ENCODE results near the gene MRPL14.

Gene MRPL14

GRCh38 chr6:44127186-44128019, at the start of gene MRPL14, which contains the start of gene TMEM63B:
TSS of gene MRPL14 (minus strand) at chr6:44127452. CDS start at chr6:44116611, 10,841 bp downstream.
TSS of gene TMEM63B (plus strand) at chr6:44127554. CDS start at chr6:44134585, 7,031 bp downstream.
- TF ChIP-seq ZNF274 (IDR thresholded peaks at IDR 0.05; ENCODE audit: low read depth, low read length) = no peak
- H3K4me3 ChIP-seq (ENCODE audit: low read length) = peak within 1 kb of the TSS; percentile 98

- no peak for TF ChIP-seq ZNF274 (IDR thresholded peaks at IDR 0.05; ENCODE audit: low read depth, low read length)
- no peak overlapping the region for H3K4me3 ChIP-seq (ENCODE audit: low read length)
Observed at GRCh38 chr6:44176130-44176761, 49.0 kb upstream of the MRPL14 start.

GRCh38 chr6:44172731-44173500, 45.7 kb upstream of the MRPL14 start:
- no peak for TF ChIP-seq ZNF274 (IDR thresholded peaks at IDR 0.05; ENCODE audit: low read depth, low read length)
- H3K4me3 ChIP-seq (ENCODE audit: low read length) = no peak overlapping the region

- no peak for TF ChIP-seq ZNF274 (IDR thresholded peaks at IDR 0.05; ENCODE audit: low read depth, low read length)
- no peak overlapping the region for H3K4me3 ChIP-seq (ENCODE audit: low read length)
Observed at GRCh38 chr6:44171899-44172546, 44.8 kb upstream of the MRPL14 start.

GRCh38 chr6:44169886-44170570, 42.8 kb upstream of the MRPL14 start:
- H3K4me3 ChIP-seq (ENCODE audit: low read length) = no peak overlapping the region
- no peak for TF ChIP-seq ZNF274 (IDR thresholded peaks at IDR 0.05; ENCODE audit: low read depth, low read length)

- TF ChIP-seq ZNF274 (IDR thresholded peaks at IDR 0.05; ENCODE audit: low read depth, low read length) = no peak
Observed at GRCh38 chr6:44169154-44169553, 41.9 kb upstream of the MRPL14 start.

GRCh38 chr6:44167567-44167966, 40.3 kb upstream of the MRPL14 start:
- no peak overlapping the region for H3K4me3 ChIP-seq (ENCODE audit: low read length)
- no peak for TF ChIP-seq ZNF274 (IDR thresholded peaks at IDR 0.05; ENCODE audit: low read depth, low read length)

More at GRCh38 chr6:44169154-44169553, 41.9 kb upstream of the MRPL14 start:
- H3K4me3 ChIP-seq (ENCODE audit: low read length) = no peak overlapping the region

GRCh38 chr6:44166591-44167184, 39.4 kb upstream of the MRPL14 start:
- no peak overlapping the region for H3K4me3 ChIP-seq (ENCODE audit: low read length)
- TF ChIP-seq ZNF274 (IDR thresholded peaks at IDR 0.05; ENCODE audit: low read depth, low read length) = no peak

- no peak for TF ChIP-seq ZNF274 (IDR thresholded peaks at IDR 0.05; ENCODE audit: low read depth, low read length)
- H3K4me3 ChIP-seq (ENCODE audit: low read length) = no peak overlapping the region
Observed at GRCh38 chr6:44166116-44166515, 38.9 kb upstream of the MRPL14 start.

- no peak overlapping the region for H3K4me3 ChIP-seq (ENCODE audit: low read length)
- TF ChIP-seq ZNF274 (IDR thresholded peaks at IDR 0.05; ENCODE audit: low read depth, low read length) = no peak
Observed at GRCh38 chr6:44162876-44163625, 35.8 kb upstream of the MRPL14 start.

GRCh38 chr6:44161997-44162338, 34.7 kb upstream of the MRPL14 start:
- H3K4me3 ChIP-seq (ENCODE audit: low read length) = no peak overlapping the region
- TF ChIP-seq ZNF274 (IDR thresholded peaks at IDR 0.05; ENCODE audit: low read depth, low read length) = no peak

GRCh38 chr6:44158770-44159228, 31.5 kb upstream of the MRPL14 start, which contains the start of gene CAPN11:
TSS of gene CAPN11 (plus strand) at chr6:44158820. CDS start at chr6:44158849, 29 bp downstream.
- TF ChIP-seq ZNF274 (IDR thresholded peaks at IDR 0.05; ENCODE audit: low read depth, low read length) = no peak
- H3K4me3 ChIP-seq (ENCODE audit: low read length) = no peak within 1 kb of the TSS

Measured in GM08714 (cell line).